NCI-H1048 (cell line): ENCODE measurements around the gene DNHD1.
"Not testable (repeated sequence)": the region's sequence is repeated elsewhere in the genome, so short reads cannot be mapped to it uniquely, and the experiment has no call there.

Experiments
- DNase-seq: peaks from one replicate; lab custom pipeline; 2025; lab: John Stamatoyannopoulos, UW

Gene DNHD1

DNA sequence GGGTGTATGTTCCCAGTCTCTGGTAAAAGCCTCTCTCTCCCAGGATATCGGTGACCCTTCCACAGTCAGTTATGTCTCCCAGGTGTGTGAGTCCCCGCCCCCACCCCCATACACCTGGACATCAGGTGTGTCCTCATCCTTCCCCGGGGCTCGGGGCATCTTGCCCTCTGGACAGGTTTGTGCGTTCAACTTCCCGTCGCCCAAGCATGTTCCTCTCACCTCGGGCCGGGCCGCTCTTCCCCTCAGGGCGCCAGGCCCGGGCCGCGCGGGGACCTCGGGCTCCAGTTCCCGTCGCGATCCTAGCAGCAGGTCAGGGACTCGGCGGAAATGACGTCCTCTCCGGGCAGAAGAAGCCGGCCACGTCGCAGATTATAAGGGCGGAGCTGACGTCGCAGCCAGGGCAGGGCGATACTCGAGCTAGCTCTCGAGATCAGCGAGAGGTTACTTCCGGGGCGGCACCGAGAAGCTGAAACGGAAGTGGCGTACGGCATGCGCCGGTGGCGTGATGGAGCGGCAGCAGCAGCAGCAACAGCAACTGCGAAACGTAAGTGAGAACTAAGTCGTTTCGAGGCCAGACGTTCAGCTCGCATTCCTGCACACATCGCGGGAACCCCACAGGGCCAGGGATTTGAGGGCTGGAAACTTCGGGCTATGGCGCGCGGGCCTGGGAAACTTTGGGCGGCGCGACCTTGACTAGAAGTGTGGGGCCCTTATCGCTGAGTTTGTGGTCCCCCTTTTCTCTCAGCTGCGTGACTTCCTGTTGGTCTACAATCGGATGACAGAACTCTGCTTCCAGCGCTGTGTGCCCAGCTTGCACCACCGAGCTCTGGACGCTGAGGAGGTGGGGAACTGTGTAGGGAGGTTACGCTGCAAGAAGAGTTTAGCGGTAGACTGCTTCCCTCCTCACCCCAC, 15.8 kb upstream of the DNHD1 start, which contains the start of the genes ARFIP2 and TIMM10B:
Gene ARFIP2 (minus strand): TSS at position 320 of the 912 bp plus-strand sequence. CDS start 910 bp downstream, outside the sequence.
Gene TIMM10B (plus strand): TSS at position 490 of the 912 bp plus-strand sequence. CDS start 16 bp downstream, at position 506.
- peak; percentile 95 for DNase-seq

DNA sequence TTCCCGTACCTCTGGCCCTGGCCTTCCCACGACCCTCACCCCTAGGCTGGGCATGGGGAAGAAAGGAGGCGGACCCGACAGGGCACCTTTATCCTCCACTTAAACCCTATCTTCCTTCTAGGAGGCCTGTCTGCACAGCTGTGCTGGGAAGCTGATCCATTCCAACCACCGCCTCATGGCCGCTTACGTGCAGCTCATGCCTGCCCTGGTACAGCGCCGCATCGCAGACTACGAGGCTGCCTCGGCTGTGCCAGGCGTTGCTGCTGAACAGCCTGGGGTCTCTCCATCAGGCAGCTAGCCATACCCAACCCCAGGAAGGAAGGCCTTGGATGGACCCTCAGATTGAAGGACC, 15.2 kb upstream of the DNHD1 start:
- no peak for DNase-seq

DNA sequence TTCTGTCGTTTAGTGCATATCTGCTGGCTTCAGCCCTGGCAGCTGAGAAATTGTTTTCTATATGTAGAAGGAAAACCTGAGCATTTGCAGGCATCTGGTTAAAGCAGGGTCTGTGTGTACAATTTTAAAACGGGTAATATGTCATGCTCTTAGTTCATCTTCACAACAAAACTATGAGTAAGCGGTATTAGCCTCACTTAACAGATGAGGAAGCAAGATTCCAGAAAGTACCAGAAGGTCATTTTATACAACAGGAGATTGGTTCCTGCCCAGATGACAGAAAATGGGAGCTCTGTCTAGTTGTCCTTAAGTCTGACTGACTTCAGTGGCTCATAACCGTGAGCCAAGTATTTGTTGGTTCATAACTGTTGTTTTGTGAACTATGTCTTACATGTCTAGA, 14.6 kb upstream of the DNHD1 start:
- DNase-seq: no peak

DNA sequence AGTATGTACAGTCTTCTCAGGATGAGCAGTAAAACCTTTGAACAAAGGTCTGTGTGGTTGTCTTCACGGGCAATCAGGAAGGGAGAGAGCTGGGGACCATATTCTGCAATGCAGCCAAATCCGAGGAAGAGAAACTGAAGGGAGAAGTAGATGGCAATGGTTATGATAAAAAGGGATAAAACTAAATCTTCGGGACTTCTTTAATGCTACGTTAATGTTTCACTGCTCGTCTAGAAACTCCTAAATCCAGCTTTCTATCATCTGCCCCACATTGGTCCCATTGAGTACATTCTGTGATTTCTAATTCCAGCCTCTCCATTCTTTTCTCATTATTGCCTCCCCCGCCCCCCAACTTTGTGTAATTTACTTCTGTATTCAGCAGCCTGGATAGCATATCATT, 14.1 kb upstream of the DNHD1 start:
- DNase-seq: no peak

DNA sequence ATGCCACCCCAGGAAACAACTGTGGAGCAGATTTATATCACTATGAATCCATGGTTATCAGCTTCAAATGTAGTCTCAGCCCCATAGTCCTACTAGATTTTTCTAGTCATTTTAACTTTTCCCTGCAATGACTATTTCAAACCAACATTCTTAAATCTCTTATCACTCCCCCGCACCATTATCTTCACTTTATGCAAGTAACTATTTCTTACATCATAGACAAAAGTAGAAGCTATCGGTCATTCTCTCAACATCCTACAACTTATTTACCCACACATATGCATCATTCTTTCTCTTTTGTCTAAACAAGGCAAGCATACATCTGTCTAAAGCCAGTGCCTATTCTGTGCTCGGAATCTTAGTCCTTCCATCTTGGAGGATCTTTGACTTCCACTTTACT, 11.4 kb upstream of the DNHD1 start:
- DNase-seq: no peak

DNA sequence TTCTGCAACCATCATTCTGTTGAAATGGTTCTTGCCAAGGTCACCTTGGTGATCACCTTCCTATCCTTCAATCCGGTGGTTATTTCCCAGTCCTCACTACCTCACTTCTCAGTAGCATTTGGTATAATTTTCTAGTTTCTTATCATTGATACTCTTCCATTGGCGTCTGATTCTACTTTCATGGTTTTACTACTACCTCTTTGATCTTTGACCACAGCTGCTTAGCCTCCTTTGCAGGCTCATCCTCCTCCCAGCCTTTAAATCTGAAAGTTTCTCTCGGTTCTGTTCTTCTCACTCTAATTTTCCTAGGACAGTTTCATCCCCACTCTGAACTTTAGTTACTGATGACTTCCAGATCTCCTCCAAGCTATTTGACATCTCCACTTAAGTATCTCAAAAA, 10.8 kb upstream of the DNHD1 start:
- DNase-seq: no peak

DNA sequence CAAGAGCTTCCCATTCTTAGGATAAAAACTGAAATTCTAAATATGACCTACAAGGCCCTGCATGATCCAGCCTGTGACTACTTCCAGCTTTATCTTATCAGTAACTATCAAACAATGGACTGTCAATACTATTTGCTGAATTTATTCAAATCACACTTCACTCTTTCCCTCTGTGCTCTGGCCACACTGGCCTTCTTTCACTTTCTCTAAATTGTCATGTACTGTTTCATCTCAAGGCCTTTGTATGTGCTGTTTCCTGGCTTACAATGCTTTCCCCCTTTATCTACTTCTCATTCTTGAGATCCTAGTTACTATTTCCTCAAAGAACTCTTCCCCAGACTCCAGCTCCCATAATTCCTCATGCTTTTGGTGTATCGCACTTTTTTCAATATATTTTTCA, 10.1 kb upstream of the DNHD1 start:
- no peak for DNase-seq

DNA sequence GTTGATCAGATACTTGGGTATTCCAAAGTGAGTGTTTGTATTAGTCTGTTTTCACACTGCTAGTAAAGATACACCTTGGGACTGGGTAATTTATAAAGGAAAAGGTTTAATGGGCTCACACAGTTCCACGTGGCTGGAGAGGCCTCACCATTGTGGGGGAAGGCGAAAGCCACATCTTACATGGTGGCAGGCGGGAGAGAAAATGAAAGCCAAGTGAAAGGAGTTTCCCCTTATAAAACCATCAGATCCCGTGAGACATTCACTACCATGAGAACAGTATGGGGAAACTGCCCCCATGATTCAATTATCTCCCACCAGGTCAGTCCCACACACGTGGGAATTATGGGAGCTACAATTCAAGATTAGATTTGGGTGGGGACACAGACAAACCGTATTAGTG, 8.7 kb upstream of the DNHD1 start:
- DNase-seq: no peak

DNA sequence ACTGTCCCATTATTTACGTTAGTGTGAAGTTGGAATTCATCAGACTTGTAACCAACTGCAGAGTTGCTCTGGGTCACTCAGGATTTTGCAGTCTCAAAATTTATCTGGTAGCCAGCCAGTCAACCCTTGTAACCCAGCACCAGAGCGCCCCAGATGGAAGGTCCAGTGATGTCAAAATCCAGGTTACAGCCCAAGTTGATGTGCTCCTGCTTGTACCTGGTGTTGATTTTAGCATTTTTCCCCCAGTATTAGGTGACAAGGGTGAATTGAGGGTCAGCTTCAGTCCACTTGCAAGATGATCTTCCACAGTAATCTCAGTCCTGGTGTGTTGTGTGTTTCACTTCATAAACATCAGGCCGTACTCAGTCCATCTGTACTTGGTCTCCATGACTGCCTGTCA, 8.3 kb upstream of the DNHD1 start:
- no peak for DNase-seq

DNA sequence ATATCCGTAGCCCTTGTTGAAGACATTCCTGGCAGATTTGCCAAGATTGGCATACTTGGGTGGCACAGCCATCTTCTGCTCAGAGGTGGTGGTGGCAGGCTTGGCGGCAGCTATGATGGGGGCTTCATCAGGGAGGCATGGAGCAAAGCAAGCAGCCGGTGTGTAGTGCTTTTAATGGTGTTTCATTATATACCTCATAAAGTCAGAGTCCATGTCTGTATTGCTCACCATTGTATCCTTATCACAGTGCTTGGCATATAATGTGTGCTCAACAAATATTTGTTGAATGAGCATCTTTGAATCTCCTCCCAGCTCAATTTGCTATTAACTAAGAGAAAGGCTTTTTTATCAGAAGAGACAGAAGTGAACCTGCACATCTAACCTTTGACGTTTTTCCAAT, 7.8 kb upstream of the DNHD1 start:
- no peak for DNase-seq

DNA sequence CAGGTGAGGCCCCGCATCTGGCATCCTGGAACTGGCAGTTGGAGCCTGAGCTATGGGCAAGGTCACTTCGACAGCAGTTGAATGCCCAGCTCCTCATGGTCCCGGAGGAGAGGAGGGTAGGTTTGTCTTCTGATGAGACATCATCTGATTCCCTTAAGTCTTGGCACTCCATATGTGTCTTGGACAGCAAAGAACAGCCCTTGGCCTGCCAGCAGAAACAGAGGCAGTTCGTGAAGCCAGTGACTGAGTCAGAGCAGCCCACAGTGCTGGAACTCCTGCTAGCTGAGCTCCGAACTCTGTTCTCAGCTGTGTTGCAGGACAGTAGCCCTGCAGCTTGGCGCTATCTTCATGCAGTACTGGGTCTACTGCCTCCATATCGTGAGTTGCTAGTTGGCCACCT, 1.0 kb downstream of the DNHD1 start:
- no peak for DNase-seq

DNA sequence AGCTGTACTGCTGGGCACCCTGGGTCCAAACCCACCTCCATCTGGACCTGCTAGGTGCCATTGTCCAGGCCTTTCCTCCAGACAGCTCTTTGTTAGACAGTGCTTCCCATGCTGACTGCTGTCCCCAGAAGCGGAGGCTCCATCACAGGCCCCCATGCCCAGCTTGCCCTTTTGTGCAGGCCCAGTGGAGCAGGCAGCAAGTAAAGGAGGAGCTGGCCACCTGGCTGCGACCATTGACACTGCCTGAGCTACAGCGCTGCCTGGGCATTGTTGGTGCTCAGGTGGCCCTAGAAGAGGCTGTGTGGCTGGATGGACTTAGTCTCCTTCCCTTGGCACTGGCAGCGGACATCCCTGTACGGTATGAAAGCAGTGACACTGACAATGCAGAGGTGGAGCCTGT, 1.5 kb downstream of the DNHD1 start:
- no peak for DNase-seq

DNA sequence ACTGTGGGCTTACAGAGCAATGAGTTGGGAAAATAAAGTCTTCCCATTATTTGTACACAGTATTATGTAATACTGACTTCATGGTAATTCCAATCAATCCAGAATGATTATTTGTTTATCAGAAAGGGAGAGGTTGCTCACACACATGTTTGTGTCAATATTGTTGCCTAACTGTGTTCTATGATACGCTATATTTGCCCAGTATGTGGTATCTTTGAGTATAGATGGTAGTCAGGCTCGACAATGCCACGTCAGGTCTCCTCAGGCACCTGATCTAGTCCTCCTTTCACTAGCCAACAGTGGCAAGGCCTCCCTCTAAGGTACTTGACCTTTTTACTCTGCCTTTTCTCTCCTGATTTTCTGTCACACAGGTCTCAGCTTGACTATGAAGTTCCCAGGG, 5.3 kb downstream of the DNHD1 start:
- DNase-seq: no peak

DNA sequence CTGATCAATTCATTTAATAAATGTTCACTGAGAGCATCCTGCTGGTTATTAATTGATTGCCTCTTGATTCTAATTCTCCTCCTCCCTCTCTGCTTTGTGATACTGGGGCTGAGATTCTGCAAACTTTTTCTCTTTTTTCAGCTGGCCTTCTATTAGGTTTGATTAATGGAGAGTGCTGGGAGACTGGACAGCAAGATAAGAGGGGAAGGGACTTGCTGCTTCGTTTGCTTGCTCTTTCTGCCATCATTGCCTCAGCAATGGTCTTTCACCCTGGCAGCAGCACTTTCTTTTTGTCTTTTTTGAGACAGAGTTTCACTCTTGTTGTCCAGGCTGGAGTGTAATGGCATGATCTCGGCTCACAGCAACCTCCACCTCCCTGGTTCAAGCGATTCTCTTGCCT, 7.1 kb downstream of the DNHD1 start:
- DNase-seq: no peak

DNA sequence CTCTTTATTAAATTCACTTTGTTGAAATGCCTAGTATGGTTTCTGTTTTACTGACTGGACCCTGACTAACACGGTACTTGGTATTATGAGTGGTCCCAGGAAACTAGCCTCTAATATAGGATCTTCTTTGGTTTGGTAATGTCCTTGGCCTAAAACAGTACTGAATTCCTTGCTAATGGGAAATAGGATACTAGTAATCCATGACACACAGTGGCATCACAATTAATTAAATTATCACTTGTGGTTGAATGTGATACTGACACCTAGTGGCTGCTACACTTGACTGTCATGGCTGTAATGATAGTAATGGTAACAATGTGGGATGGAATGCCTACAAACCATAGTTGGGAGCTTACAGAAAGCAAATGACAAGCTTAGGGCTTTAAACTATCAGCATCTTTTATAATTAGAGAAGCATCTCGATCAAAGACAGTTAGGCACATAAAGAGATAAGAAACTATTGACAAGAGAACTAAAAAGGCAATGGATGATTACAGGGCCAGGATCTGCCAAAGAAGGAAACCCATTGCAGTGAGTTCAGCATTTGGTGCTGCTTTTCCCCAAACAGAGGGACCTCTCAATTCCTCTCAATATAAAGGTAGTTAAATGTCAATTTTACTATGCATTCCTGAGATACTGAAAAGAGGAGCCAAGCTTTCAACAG, 8.6 kb downstream of the DNHD1 start:
- DNase-seq: no peak

DNA sequence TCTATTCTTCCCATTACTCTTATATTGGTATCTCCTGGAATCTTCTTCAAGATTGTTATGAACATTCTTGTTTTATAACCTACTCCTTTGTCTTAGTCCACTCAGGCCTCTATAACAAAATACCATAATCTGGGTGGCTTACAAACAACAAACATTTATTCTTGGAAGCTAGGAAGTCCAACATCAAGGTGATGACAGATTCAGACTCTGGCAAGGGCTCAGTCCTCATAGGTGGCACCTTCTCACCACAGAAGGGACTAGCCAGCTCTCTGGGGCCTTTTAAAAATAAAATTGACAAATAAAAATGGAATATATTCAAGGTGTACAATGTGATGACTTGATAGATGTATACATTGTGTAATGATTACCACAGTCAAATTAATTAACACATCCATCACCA, 19.8 kb downstream of the DNHD1 start:
- no peak for DNase-seq

DNA sequence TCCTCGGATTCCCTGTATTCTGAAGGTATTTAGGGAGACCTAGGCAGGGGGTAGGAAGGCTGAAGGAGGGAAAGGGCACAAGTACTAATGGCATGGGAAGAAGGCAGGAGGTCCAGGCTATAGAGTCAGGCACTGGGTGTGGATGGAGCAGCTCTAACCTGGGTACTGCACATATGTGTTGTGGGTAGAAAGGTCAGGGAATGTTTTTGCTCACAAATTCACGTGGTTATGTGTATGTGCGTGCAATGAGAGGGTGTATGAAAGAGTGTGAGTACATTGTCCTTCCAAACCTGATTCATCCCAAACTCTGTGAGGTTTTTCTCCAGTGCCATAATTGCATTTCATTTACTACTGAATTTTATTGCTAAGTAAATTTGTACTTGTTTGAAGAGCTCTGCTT, 23.2 kb downstream of the DNHD1 start:
- DNase-seq: no peak

DNA sequence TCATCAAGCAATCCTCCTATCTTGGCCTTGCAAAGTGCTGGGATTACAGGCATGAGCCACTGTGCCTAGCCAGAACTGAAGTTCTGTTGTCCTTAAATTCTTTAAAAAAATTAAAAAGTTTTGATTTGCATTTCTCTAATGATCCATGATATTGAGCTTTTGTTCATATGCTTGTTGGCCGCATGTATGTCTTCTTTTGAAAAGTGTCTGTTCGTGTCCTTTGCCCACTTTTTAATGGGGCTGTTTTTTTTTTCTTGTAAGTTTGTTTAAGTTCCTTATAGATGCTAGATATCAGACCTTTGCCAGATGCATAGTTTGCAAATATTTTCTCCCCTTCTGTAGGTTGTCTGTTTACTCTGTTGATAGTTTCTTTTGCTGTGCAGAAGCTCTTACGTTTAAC, 24.9 kb downstream of the DNHD1 start:
- DNase-seq: not testable (repeated sequence)

DNA sequence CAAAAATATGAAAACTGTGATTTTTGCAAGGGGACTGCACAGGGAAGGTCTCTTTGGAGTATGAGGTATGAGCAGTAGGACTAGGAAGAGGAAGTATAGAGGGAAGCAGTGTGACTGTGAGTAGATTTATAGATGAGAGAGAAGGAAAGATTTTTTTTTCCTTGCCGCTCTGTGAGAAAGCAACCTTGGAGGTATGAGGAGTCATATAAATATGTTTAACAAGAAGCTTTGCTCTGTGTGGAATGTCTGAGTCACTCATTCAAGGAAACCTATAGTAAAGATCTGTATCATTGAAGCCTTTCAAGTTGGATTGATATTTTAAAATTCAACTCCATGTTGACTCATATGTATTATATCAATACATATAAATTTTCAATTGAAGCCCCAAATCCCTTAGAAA, 26.2 kb downstream of the DNHD1 start:
- no peak for DNase-seq

DNA sequence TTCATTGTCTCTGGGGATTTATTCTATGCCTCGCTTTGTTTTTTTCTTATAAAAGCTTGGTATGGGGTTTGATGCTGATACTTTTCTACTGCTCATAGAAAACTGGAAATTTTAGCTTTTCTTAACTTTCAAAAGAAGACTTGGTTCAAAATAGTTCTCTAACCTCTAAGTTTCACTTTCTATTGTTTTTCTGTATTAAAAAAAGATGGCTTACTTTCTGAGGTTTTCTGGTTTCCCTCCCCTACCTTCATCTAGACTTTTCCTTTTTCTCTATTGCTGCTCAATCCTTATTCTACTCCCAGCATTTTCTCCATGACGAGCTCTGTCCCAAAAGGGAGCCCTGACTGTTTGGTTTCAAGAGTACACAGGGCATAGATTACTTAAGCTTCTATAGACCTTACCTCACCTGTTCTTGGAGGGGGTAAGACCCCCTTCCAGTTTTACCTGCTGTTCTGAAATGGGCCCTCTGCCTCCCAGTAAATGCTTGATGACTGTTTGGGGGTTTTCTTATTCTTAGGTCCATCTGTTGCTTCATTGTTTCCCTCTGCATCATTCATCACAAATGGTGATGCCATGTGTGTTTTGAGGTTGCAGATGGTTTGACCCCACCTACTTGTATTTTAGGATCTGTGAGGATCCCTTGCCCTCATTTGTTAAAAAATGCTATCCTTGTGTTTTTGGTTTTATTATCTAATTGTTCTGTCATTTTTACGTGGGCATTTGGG, 29.5 kb downstream of the DNHD1 start:
- DNase-seq: no peak

DNA sequence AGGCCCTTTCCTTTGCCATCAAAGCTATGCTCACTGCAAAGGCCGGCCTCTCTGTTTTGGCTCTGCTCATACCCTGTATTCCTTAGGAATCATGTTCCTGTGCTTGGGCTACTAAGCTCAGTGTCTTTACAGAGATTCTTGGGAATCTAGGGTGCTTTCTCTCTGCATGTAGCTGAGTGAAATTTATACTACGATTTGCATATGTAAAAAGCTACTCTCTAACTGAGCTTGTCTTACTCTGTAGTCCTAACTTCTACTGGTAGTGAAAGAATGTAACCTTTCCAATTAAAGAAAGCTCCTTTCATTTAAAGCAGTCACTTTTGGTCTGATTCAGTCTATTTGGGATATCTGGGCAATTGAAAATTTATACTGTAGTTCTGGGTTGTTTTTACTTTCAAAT, 32.2 kb downstream of the DNHD1 start:
- DNase-seq: no peak

DNA sequence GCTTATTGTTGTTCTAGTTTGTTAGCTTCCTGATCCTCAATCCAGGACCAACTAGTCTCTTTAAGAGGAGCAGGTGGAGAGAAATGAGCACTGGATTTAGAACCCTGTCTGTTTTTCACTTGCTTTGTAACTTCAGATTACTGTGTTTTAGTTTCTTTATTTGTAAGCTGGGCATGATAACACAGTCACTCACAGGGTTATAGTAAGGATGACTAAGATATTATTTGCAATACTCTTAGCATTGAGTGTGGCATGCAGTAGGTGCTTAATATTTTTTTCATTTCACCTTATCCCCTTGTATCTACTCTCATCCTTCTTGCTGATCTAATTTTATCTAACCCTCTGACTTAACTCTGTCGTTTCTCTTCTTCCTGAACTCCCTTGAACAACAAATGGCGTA, 33.8 kb downstream of the DNHD1 start:
- no peak for DNase-seq

DNA sequence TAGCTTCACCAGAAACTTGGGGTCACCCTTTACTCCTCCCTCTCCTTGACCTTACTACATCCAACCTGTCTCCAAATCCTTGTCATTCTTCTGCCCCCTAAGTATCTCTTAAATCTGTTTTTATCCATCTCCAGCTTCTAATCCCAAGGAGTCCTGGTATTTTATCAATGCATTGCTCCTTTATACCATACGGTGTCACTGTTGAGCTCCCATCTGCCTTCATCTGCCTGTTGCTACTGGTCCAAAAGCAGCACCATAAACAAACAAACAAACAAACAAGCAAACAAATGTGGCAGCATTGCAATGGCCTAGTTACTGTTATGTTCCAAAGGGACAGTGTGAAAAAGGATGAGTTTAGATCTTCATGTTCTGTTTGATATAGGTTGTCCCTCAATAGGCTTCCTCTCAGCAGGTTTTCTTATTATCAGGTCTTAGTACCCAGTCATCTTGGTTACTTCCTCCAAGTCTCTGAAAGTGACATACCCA, 34.2 kb downstream of the DNHD1 start:
- no peak for DNase-seq
